Measurements from ENCODE around the gene ATF7.

GRCh38 chr12:53536962-53537361 lies 89.2 kb downstream of the ATF7 start:
- no peak for TF ChIP-seq CTCF (conservative IDR thresholded peaks at IDR 0.05; ENCODE audit: low read depth, low read length)
- no peak for TF ChIP-seq EZH2 (IDR thresholded peaks at IDR 0.05; ENCODE audit: borderline replicate concordance, low read depth, low read length, poor library complexity, severe bottlenecking)
